Uterus (tissue), 4 donors: ENCODE data around the gene PHF1. TPM values are rescaled to one million over a fixed set of nuclear protein-coding genes. Genes with fewer than 3 reads are reported as not detected.

Experiments used
- DNase-seq, 2 donors: peaks; one replicate each; pipeline ENCODE4 v3.0.0-alpha.2; 2019 to 2020
- H3K27ac ChIP-seq, 2 donors: fragments of 200-600 bp; sonication (generic); 1 replicate in 1 of 2; 2 replicates in 1 of 2; pipeline ENCODE4 v1.5.1; 2016 to 2018
- H3K27me3 ChIP-seq, 2 donors: fragments of 200-600 bp; sonication (generic); one replicate each; pipeline ENCODE4 v1.5.1; 2018 to 2019; ENCODE audit warnings: control low read depth in 1 of 2
- H3K36me3 ChIP-seq, 2 donors: fragments of 200-600 bp; sonication (generic); one replicate each; pipeline ENCODE4 v1.5.1; 2019; ENCODE audit warnings: control low read depth in 1 of 2
- H3K4me1 ChIP-seq, 2 donors: fragments of 200-600 bp; sonication (generic); one replicate each; pipeline ENCODE4 v1.5.1; 2018 to 2019; ENCODE audit warnings: control low read depth in 1 of 2
- H3K4me3 ChIP-seq, 2 donors: fragments of 200-600 bp; sonication (generic); 1 replicate in 1 of 2; 2 replicates in 1 of 2; pipeline ENCODE4 v1.5.1; 2018 to 2019; ENCODE audit warnings: mild to moderate bottlenecking in 1 of 2
- H3K9me3 ChIP-seq, 2 donors: fragments of 200-600 bp; sonication (generic); one replicate each; pipeline ENCODE4 v1.5.1; 2019; ENCODE audit warnings: control low read depth in 1 of 2
- POLR2A ChIP-seq, 2 donors: fragments of 450-650 bp; IDR thresholded peaks; one replicate each; pipeline ENCODE4 v1.6.1; 2016; ENCODE audit warnings: antibody characterized with exemption in 2 of 2, mild to moderate bottlenecking in 1 of 2, moderate library complexity in 1 of 2
- intact Hi-C: fragments of 100-400 bp; cut with DNase I; formaldehyde crosslinking; loops from one replicate; pipeline ENCODE4 v1.15.1; 2023; ENCODE audit warnings: low total_unique reads
- total RNA-seq, 4 donors: library from RNA; depleted of rRNA in 3 of 4; stranded (reverse); fragments of >200 nt in 3 of 4; gene quantifications; one replicate each; pipeline versions ENCODE4 v1.1.0 to v1.2.4, GENCODE V29; 2014 to 2023
- TF ChIP-seq, protein P1 (sequence below), 4 experiments: fragments of 200-600 bp in 2 of 4; fragments of 450-650 bp in 2 of 4; sonication (generic) in 2 of 4; IDR thresholded peaks; one replicate each; pipeline ENCODE4 v1.5.1; 2016 to 2019; ENCODE audit warnings: antibody characterized with exemption in 4 of 4, mild to moderate bottlenecking in 2 of 4, moderate library complexity in 1 of 4
- donor health status: DM: yes; HTN: yes; CAD: no.

PHF1 gene
- total RNA-seq, 4 donors from 2014 or later: 10.5 to 147 (median 35.3) TPM

- Histone ChIP-seq H3K27me3 (no peaks in the 10 kb centered on the region), H3K4me3 (no peak overlapping the region), H3K9me3 (no peaks in the 10 kb centered on the region), H3K27ac (no peak overlapping the region), H3K36me3 (no peaks in the 10 kb centered on the region), H3K4me1 (no peaks in the 10 kb centered on the region)
- no peak for TF ChIP-seq POLR2A (IDR thresholded peaks at IDR 0.05)
- TF ChIP-seq, protein P1, sequence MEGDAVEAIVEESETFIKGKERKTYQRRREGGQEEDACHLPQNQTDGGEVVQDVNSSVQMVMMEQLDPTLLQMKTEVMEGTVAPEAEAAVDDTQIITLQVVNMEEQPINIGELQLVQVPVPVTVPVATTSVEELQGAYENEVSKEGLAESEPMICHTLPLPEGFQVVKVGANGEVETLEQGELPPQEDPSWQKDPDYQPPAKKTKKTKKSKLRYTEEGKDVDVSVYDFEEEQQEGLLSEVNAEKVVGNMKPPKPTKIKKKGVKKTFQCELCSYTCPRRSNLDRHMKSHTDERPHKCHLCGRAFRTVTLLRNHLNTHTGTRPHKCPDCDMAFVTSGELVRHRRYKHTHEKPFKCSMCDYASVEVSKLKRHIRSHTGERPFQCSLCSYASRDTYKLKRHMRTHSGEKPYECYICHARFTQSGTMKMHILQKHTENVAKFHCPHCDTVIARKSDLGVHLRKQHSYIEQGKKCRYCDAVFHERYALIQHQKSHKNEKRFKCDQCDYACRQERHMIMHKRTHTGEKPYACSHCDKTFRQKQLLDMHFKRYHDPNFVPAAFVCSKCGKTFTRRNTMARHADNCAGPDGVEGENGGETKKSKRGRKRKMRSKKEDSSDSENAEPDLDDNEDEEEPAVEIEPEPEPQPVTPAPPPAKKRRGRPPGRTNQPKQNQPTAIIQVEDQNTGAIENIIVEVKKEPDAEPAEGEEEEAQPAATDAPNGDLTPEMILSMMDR (IDR thresholded peaks at IDR 0.05): no peak
- intact Hi-C loops: no loop called here
- DNase-seq: no peak
Measured at GRCh38 chr6:33440649-33441309, 30.0 kb downstream of the PHF1 start.

- intact Hi-C loops: no loop called here
- DNase-seq: no peak
- Histone ChIP-seq H3K9me3 (no peaks in the 10 kb centered on the region), H3K27ac (no peak overlapping the region), H3K36me3 (no peaks in the 10 kb centered on the region), H3K4me1 (no peaks in the 10 kb centered on the region), H3K27me3 (no peaks in the 10 kb centered on the region), H3K4me3 (no peak overlapping the region)
- no peak for TF ChIP-seq POLR2A (IDR thresholded peaks at IDR 0.05)
- TF ChIP-seq, protein P1 (IDR thresholded peaks at IDR 0.05): no peak
Measured at GRCh38 chr6:33441457-33441856, 30.6 kb downstream of the PHF1 start.

DNA sequence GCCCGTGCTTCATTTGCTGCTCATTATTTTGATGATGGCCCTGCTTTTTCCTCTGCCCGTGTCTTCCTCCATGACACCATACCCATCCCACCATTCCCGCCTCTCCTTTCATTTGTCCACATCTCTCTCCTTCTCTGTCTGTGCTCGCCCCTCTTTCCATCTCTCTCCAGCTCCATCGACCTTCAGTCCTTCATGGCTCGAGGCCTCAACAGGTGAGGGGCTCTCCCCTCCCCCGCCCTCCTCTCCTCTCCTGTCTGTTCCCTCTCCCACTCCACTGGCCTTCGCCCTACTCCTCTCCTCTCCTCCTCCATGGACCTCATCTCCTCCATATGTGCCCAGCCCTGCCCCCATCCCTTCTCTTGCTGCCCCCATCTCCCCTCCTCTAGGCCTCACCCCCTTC is 31.5 kb downstream of the PHF1 start:
- TF ChIP-seq, protein P1 (IDR thresholded peaks at IDR 0.05): no peak
- TF ChIP-seq POLR2A (IDR thresholded peaks at IDR 0.05): no peak
- Histone ChIP-seq H3K4me3 (no peak overlapping the region), H3K27ac (no peak overlapping the region), H3K36me3 (no peaks in the 10 kb centered on the region), H3K27me3 (no peaks in the 10 kb centered on the region), H3K4me1 (no peaks in the 10 kb centered on the region), H3K9me3 (no peaks in the 10 kb centered on the region)
- intact Hi-C loops: no loop called here
- no peak for DNase-seq

- intact Hi-C loops: no loop called here
- DNase-seq: no peak
Measured at GRCh38 chr6:33443025-33443424, 32.2 kb downstream of the PHF1 start.

More at GRCh38 chr6:33443025-33443424, 32.2 kb downstream of the PHF1 start:
- Histone ChIP-seq H3K4me3 (no peak overlapping the region), H3K27ac (no peak overlapping the region), H3K36me3 (no peaks in the 10 kb centered on the region), H3K9me3 (no peaks in the 10 kb centered on the region), H3K27me3 (no peaks in the 10 kb centered on the region), H3K4me1 (no peaks in the 10 kb centered on the region)
- no peak for TF ChIP-seq POLR2A (IDR thresholded peaks at IDR 0.05)
- TF ChIP-seq, protein P1 (IDR thresholded peaks at IDR 0.05): no peak
